Thyroid gland (tissue), 4 donors: ENCODE measurements around the gene TRANK1. TPM values are rescaled to one million over a fixed set of nuclear protein-coding genes. Genes with fewer than 3 reads are reported as not detected.

Experiments
- DNase-seq, 2 donors: peaks; one replicate each; pipeline ENCODE4 v3.0.0-alpha.2; 2019
- H3K27ac ChIP-seq, 3 donors: fragments of 200-600 bp; sonication (generic); 1 replicate in 2 of 3; 2 replicates in 1 of 3; pipeline ENCODE4 v1.5.1; 2016 to 2019; ENCODE audit warnings: mild to moderate bottlenecking in 1 of 3, moderate library complexity in 1 of 3
- H3K27me3 ChIP-seq: fragments of 200-600 bp; sonication (generic); one replicate; pipeline ENCODE4 v1.5.1; 2019
- H3K36me3 ChIP-seq, 2 donors: fragments of 200-600 bp; sonication (generic); one replicate each; pipeline ENCODE4 v1.5.1; 2016 to 2019
- H3K4me1 ChIP-seq, 2 donors: fragments of 200-600 bp; sonication (generic); one replicate each; pipeline ENCODE4 v1.5.1; 2017 to 2019
- H3K4me3 ChIP-seq, 3 donors: fragments of 200-600 bp; sonication (generic); replicated peaks in 1 of 3; 1 replicate in 2 of 3; 2 replicates in 1 of 3; pipeline ENCODE4 v1.5.1; 2016; ENCODE audit warnings: mild to moderate bottlenecking in 1 of 3
- H3K9me3 ChIP-seq: fragments of 200-600 bp; sonication (generic); one replicate; pipeline ENCODE4 v1.5.1; 2017
- CTCF ChIP-seq, 6 experiments: fragments of 200-600 bp in 3 of 6; fragments of 450-650 bp in 3 of 6; sonication (generic) in 3 of 6; IDR thresholded peaks; one replicate each; pipeline ENCODE4 v1.5.1; 2016 to 2019; ENCODE audit warnings: antibody characterized with exemption in 6 of 6, mild to moderate bottlenecking in 2 of 6, inconsistent platforms in 1 of 6, moderate library complexity in 1 of 6
- POLR2A ChIP-seq, 2 donors: fragments of 450-650 bp; IDR thresholded peaks; one replicate each; pipeline ENCODE4 v1.6.1; 2017; ENCODE audit warnings: antibody characterized with exemption in 2 of 2, mild to moderate bottlenecking in 2 of 2, moderate library complexity in 1 of 2
- WGBS, 2 donors: methylation state at CpG; one replicate each; pipeline ENCODE4 v1.1.5; 2017; 5-methylcytosine and 5-hydroxymethylcytosine counted together
- intact Hi-C: fragments of 100-400 bp; cut with DNase I; formaldehyde crosslinking; loops from one replicate; pipeline ENCODE4 v1.15.1; 2023
- total RNA-seq, 4 donors: library from RNA; depleted of rRNA; stranded (reverse); fragments of >200 nt; gene quantifications; one replicate each; pipeline ENCODE4 v1.2.3, GENCODE V29; 2016

Gene TRANK1
- total RNA-seq, 4 donors from 2014 or later, result 11.7 to 26.3 (median 18.5) TPM

- WGBS, 2 donors, result 79 to 82% methylated on average over 7 of the region's 7 CpGs
- TF ChIP-seq POLR2A (IDR thresholded peaks at IDR 0.05) (no peak), CTCF (IDR thresholded peaks at IDR 0.05) (no peak)
Measured at GRCh38 chr3:36920884-36921567, 23.8 kb downstream of the TRANK1 start.

DNA sequence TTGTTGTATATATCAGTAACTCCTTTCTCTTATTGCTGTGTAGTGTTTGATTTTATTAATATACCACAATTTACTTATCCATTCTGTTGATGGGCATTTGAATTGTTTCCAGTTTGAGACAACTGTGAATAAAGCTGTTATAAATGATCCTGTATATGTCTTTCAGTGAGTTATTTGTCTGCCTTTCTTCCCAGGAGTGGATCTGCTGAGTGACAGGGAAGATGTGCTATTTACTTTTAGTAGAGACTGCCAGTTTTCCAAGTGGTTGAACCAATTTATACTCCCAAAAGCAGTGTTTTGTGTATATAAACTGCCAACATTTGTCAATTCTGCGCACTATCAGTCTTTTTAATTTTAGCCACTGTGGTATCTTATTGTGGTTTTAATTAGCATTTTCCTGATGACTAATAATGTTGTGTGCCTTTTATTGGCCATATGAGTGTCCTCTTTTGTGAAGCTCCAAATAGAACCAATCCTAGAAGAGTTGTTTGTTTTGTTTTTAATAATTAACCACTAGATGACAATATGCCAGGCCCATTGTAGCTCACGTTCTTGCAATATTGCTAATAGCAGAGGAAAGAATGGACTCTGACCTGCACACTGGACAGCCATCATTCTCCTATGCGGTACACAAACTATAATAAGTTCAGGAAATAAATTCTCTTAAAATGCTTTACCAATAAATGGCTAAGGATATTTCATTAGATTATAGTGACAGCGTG is 25.3 kb downstream of the TRANK1 start:
- 92 to 93% methylated on average over 4 of the region's 4 CpGs for WGBS, 2 donors
- intact Hi-C loops, result no loop called here

More at GRCh38 chr3:36920884-36921567, 23.8 kb downstream of the TRANK1 start:
- Histone ChIP-seq H3K27me3 (no peaks in the 10 kb centered on the region), H3K36me3 (no peaks in the 10 kb centered on the region), H3K4me1 (no peaks in the 10 kb centered on the region), H3K4me3 (no peak overlapping the region), H3K9me3 (no peaks in the 10 kb centered on the region), H3K27ac (no peak overlapping the region)
- intact Hi-C loops, result no loop called here
- DNase-seq, result no peak

DNA sequence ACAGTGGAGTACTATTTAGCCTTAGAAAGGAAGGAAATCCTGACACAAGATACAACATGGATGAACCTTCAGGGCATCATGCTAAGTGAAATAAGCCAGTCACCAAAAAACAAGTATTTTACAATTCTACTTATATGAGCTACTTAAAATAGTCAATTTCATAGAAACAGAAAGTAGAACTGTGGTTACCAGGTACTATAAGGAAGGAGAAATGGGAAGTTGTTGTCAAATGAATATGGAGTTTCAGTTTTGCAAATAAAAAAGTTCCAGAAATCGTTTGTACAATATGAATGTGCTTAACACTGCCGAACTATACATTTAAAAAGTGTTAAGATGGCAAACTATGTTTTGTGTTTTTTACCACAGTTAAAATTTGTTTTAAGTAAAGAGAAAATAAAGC is 26.8 kb downstream of the TRANK1 start:
- TF ChIP-seq CTCF (IDR thresholded peaks at IDR 0.05) (no peak), POLR2A (IDR thresholded peaks at IDR 0.05) (no peak)
- Histone ChIP-seq H3K27ac (no peak overlapping the region), H3K9me3 (no peaks in the 10 kb centered on the region), H3K4me1 (no peaks in the 10 kb centered on the region), H3K4me3 (no peak overlapping the region), H3K27me3 (no peaks in the 10 kb centered on the region), H3K36me3 (no peaks in the 10 kb centered on the region)
- WGBS, 2 donors, result 83 to 86% methylated on average over 2 of the region's 2 CpGs
- DNase-seq, result no peak
- intact Hi-C loops, result no loop called here

More for the DNA sequence above, 25.3 kb downstream of the TRANK1 start:
- Histone ChIP-seq H3K4me1 (no peaks in the 10 kb centered on the region), H3K4me3 (no peak overlapping the region), H3K36me3 (no peaks in the 10 kb centered on the region), H3K9me3 (no peaks in the 10 kb centered on the region), H3K27ac (no peak overlapping the region), H3K27me3 (no peaks in the 10 kb centered on the region)
- TF ChIP-seq CTCF (IDR thresholded peaks at IDR 0.05), result no peak
- TF ChIP-seq POLR2A (IDR thresholded peaks at IDR 0.05), result no peak
- no peak for DNase-seq

GRCh38 chr3:36911990-36912804 is 32.7 kb downstream of the TRANK1 start:
- peak in 1 of 2 donors; percentile 26 for DNase-seq
- Histone ChIP-seq H3K4me1 (peaks cover 9 to 20% of the 10 kb centered on the region in 2 donors), H3K27ac (peak overlapping the region in 1 of 3 donors; percentile 42), H3K4me3 (no peak overlapping the region), H3K27me3 (no peaks in the 10 kb centered on the region), H3K36me3 (no peaks in the 10 kb centered on the region), H3K9me3 (no peaks in the 10 kb centered on the region)
- intact Hi-C loops, result no loop called here
- TF ChIP-seq POLR2A (IDR thresholded peaks at IDR 0.05) (no peak), CTCF (IDR thresholded peaks at IDR 0.05) (no peak)
- WGBS, 2 donors, result 39 to 40% methylated on average over 4 of the region's 4 CpGs
